HG02571 (cell line): ENCODE results near the gene ASAP2.

ENCODE experiments used
- ATAC-seq: cut with Tn5 transposase; IDR thresholded peaks from one replicate; pipeline ENCODE4 v1.9.1; 2021; ENCODE audit warnings: mild to moderate bottlenecking, moderate library complexity; ENCODE audit not compliant: unreplicated experiment

The ASAP2 gene

DNA sequence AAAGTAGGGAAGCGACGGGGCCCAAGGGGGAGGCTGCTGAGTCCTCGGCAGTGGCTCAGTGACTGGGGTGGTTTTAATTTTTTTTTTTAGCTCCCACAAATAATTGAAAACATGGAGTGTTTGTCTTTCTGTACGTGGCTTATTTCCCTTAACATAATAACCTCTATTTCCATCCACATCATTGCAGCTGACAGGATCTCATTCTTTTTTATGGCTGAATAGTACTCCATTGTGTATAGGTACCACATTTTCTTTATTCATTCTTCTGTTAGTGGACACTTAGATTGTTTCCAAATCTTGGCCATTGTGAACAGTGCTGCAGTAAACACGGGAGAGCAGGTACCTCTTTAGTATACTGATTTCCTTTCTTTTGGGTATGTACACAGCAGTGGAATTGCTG, 65.1 kb downstream of the ASAP2 start:
- no peak for ATAC-seq

DNA sequence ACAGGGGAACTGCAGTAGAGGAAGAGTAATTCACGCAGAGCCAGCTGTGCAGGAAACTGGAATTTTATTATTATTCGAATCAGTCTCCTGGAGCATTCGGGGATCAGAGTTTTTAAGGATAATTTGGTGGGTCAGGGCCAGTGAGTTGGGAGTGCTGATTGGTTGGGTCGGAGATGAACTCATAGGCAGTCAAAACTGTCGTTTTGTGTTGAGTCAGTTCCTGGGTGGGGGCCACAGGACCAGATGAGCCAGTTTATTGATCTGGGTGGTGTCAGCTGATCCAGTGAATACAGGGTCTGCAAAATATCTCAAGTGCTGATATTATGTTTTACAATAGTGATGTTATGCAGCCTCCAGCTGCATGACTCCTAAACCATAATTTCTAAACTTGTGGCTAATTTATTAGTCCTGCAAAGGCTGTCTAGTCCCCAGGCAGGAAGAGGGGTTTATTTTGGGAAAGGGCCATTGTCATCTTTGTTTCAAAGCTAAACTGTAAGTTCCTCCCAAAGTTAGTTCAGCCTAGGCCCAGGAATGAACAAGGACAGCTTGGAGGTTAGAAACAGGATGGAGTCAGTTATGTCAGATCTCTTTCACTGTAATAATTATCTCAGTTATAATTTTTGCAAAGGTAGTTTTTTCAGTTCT, 67.0 kb downstream of the ASAP2 start:
- ATAC-seq = no peak

DNA sequence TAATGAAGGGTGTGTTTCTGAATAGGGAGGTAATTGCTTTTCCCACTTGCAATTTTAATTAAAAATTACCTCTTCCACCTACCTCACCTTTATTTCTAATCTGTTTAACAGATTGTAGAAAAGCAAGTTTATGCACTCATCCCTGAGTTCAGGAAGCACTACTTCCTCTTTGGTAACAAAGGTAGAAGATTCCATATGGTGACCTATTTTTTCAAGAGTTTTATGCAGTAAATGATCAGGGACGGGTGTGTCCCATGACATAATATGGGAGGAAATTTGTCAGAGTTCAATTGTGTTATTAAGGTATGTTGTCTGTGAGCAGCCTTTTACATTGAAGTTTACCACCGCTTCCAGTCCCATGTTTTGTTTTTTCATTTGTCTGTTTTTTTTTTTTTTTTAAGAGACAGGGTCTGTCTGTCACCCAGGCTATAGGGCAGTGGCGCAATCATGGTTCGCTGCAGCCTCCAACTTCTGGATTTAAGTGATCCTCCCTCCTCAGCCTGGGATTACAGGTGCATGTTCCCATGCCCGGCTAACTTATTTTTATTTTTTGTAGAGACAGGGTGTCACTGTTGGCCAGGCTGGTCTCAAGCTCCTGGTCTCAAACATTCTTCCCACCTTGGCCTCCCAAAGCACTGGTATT, 68.2 kb downstream of the ASAP2 start:
- ATAC-seq = no peak

DNA sequence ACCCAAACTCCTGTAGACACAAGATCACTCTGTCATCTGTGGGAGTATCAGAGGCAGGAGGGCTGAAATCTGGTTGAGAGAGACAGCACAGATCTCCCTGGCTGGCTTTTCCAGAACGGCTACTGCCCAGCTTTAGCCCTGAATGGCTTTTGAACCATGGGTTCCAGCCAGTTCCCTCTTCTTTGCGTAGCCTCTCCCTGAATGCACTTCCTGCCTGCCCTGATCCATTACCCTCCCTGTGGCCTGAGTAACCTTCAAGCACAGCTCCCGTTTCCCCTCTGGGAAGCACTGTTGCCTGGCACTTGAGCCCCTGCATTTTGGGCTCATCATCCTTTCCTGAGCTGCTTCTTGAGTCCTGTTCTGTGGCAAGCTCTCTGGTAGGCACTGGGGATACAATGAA, 68.8 kb downstream of the ASAP2 start:
- ATAC-seq = no peak

DNA sequence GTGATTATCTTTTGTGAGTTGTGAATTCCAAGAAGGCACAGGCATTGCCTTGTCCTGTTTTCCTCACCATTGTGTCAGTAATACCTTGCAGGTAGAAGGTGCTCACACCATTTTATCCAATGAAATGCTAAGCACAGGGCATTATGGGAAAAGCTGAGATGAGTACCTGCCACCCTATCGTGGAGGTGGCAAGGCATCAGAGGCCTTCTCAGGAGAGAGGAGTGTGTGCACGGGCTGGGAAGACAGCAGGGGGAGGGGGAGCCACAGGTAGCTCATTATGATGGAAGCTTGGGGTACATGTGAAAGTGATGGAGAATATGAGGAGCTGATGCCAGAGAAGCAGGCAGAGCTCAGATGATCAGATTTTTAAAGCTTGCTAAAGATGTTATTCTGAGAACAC, 69.5 kb downstream of the ASAP2 start:
- ATAC-seq = no peak

DNA sequence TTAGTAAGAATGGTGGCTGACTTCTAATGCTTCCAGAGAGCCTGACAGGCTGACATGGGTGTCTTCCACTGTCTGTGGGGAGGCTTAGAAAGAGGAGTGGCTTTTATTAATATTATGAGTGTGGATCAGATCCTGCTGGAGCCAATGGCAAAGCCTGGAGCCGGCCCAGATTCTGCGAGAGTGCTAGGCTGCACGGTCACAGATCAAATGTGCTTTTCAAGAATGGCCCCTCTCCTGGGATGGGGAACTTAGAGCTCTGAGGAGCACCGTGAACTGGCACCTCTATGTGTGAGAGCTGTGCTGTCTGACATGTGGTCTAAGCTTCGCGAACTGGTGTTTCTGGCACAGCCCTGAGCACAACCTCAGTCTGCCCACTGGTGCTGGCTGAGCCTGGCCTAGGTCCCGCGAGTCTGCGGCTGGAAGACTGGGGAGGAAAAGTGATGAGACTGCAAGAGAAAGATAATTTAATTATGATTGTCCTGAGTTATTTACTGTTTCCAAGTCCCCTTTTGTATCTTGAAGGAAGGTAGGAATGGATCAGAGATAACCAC, 70.4 kb downstream of the ASAP2 start:
- ATAC-seq = no peak

DNA sequence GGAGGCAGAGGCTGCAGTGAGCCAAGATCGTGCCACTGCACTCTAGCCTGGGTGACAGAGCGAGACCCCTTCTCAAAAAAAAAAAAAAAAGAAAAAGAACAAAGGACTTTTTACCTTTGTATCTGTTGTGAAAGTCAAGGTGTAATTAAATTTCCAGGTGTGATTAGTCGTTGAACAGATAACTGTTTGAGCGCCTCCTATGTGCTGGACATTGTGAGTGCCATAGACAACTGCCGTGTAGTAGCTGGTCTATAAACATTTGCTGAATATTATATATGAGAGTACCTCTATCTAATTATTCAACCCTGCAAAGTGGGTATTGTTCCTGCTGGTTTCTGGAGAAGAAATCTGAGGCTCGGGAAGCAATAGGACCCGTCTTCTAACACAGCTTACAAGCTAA, 71.8 kb downstream of the ASAP2 start:
- ATAC-seq = no peak

DNA sequence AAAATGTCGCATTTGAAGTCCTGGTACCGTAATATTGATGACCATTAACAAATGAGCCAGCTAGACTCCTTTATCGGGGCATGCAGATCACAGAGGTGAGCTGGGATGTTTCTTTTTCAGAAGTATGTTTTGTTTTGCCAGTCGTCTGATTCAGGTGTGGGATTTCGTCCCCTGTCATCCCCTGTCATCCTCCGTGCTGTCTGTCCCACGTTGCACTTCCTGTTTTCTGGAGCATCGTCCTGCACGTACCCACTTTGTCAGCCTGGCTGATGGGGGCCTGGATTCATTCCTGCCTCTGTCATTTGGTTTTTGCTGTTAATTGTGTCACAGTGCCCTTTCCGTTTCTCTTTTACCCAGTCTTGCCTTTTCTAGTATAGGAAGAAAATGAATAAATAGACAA, 72.8 kb downstream of the ASAP2 start:
- ATAC-seq = no peak

DNA sequence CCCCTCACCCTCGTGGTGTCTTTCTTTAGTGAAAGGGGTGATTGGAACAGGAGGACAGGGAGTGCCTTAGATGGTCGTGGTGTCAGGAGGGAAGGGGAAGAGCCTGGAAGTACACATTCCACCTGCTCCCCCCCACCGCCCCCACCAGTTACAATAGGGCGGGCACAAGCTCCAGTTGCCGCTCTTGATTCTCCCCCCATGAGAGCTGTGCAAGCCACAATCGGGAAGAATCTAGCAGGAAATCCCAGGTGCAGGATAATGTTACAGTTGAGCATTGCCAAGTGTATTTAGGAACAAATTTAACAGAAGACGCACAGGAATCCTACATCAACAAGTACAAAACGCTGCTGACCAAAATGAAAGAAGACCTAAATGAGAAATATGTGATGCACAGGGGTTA, 73.6 kb downstream of the ASAP2 start:
- ATAC-seq = no peak

DNA sequence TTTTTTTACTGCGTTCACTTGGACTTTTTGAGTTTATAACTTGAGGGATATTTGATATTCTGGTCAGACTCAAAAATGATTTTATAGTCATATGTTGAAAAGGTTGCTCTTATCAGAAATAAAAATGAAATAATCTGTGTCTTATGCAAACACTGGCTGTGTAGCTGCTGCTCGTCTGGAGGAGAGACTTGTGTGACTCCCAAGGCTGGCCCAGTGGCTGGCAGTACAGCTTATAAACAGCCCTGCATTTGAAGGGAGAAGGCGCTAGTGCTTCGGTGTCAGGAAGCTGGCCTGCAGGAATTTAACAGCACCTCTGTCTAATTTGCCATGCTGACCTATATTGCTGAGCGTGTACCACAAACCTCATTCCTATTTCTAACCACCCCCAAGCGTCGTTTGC, 74.5 kb downstream of the ASAP2 start:
- no peak for ATAC-seq

DNA sequence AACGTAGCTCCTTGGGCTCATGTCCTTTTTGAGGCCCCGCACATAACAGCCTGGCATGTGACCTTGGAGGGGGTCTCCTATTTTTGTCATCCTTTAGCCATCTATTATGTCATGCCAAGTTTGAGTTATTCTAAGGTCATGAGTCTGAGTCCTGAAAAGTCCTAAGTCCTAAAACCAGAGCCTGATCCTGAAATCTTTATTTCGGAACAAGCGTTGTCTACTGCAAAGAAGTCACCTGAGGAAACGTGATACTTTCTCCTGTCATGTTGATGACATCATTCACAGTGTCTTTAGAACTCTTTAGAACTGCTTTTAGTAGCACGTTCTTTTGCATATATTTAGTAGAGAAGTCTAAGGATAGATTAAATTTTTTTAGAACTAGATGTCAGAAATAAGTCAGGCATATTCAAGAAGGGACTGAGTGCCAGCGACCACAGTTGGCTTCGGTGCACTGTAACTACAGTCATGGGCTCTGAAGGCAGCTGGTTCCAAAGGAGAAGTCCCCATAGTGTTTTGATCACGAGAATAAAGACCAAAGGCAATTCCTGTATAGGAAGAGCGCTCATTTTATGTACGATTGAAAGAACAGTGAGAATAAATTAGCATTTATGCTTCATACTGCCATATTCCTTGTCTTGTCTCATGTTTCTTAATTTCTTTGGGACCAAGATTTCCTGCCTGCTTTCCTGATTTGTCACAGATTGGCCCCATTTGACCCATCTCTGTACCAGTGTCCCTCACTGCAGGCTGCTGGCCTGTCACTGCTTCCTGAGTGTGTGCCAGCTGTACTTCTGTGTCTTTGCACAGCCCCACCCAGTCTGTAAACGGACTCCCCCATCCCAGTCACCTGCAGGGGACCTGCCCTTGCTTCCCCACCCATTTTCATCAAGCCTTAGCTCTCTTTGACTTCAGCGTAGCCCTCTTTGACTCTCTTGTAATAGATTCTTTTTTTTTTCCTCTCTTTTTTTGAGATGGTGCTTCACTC, 75.8 kb downstream of the ASAP2 start:
- ATAC-seq = no peak

DNA sequence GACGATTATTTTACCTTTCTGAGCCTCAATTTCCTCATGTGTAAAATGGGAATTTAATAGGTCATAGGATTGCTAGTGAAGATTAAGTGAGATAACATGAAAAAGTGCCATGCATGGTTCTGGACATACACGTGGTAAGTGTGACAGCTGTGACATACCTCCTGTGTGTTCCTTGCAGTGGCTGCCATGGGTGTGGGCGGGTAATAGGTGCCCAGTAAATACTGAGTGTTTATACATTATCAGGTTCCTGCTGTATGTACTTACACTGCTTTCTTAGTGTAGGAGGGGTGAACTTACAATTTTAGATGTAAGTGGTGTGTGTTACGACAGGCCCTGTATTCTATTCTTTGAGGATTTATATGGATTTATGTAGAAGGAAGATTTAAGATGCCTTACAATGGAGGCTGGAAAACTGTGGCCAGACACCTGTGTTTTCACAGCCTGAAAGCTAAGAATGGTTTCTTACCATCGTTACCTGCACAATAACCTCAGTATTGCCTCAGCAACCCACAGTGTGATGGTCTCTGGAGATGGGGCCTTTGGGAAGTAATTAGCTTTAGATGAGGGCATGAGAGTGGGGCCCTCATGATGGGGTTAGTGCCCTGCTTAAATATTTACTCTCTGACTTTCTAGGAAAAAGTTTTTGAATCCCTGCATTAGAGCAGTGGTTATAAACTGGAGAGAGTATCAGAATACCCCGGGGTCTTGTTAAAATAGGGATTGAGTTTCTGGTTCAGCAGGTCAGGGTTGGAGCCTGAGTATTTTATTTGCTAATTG, 78.1 kb downstream of the ASAP2 start:
- ATAC-seq = no peak

DNA sequence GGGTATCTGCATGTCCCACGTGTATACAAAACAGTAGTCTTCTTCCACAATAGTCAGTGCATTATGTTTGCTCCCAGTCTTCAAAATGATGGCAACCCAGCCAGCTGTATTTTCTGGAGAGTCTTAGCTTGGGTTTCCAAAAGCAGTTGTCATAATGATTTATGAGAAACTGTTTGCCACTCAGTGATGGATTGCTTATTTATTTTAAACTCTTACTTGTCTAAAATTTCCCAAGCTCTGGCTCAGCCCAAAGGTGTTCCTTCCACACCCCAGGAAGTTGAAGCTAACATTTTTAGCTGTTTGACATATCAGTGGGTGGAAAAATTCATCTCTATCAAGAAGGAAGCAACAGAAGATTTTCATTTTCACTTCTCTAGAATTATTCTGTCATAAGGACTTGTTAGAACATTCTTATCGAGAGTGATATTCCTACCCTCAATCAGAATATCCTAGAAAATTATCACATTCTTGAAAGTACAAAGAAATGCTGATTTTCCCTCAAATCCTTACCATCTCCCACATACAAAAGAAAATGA, 78.8 kb downstream of the ASAP2 start:
- ATAC-seq = no peak

DNA sequence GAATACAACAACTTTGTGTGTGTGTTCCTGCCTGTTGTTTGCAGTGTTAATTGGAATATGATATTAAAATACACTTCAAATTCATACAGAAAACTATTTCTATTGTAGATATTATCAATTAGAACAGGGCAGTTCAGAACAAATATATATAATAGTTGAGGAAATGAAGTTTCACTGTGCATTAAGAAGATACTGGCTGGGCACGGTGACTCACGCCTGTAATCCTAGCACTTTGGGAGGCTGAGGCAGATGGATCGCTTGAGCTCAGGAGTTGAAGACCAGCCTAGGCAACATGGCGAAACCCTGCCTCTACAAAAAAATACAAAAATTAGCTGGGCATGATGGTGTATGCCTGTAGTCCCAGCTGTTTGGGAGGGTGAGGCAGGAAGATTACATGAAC, 79.3 kb downstream of the ASAP2 start:
- ATAC-seq = no peak

DNA sequence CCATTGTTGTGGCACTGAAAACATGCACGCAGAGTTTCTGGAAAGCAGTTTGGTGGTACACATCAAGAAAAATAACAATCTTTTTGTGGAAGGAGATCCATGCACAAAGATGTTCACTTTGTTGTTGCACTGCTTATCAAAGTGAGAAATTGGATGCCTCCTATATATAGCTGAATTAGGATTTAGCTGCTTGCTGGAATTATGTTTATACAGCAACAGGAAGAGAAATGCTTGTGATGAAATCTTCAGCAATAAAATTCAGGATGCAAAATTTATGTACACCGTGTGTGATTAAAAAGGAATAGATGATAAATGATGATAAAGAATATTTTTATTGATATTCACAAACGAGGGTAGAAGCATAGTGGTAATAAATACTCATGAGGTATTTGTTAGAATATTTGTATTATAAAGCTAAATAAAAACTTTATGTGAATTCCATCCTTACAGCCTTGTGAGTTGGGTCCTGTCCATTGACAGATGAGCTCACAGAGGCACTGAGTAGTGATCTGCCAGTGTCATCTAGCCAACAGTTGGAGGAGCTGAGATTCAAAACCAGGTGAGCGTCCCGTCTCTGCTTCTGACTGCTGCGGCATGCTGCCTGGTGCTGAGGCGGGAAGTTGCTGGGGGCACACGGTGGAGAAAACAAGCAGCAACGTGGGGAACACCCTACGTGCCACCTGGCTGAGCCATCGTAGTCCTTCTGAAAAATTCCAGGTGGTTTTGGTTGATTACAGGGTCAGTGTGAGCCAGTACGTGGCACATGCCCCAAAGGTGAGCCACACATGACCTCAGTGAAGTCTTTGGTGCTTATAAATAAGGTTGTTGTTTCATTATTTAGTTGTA, 80.2 kb downstream of the ASAP2 start:
- ATAC-seq = no peak

DNA sequence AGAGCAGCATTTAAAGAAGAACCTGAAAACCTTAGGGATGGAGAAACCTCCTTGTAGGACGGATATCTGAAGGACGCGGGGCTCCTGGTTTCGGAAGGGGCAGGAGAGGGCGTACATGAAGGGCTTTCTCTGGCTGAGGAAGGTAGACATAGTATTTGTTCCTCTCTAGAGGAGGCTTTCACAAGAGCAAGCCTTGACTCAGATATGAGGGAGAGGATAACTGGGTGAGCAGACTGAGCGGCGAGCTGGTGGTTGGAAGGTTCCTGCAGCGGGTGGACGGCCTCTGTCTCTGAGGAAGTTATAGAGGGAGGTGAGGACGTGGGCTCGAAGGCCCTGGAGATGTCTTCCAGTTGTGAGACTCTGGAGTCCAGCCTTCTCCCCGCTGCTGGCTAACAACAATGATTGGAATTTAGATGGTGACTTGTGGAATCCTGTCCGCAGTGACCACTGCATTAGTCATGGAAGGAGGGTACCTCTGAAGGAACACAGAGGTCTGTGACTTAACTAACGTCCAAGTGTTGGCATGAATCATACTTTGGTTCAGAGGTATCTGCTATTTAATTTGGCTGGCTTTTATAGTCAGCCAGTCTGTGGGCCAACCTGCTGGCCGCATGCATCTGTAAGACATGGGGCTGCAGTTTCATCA, 80.9 kb downstream of the ASAP2 start:
- no peak for ATAC-seq

DNA sequence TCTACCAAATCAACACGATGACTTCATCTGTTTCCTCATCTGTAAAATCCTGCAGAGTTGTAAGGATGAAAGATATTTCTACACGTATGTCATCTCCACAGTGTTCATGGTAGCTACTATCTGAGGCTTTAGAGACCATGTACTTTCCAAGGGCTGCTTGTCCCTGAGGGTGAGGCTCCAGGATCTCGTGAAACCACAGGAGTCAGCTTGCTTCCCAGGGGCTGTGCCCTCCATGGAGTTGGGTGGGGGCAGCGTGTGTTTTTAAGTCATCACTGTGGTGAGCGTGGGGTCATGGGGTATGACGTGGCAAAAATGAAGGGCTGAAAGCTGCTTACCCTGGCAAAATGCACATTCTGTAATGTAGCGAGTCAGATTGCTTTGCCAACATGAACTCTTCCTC, 81.6 kb downstream of the ASAP2 start:
- no peak for ATAC-seq

DNA sequence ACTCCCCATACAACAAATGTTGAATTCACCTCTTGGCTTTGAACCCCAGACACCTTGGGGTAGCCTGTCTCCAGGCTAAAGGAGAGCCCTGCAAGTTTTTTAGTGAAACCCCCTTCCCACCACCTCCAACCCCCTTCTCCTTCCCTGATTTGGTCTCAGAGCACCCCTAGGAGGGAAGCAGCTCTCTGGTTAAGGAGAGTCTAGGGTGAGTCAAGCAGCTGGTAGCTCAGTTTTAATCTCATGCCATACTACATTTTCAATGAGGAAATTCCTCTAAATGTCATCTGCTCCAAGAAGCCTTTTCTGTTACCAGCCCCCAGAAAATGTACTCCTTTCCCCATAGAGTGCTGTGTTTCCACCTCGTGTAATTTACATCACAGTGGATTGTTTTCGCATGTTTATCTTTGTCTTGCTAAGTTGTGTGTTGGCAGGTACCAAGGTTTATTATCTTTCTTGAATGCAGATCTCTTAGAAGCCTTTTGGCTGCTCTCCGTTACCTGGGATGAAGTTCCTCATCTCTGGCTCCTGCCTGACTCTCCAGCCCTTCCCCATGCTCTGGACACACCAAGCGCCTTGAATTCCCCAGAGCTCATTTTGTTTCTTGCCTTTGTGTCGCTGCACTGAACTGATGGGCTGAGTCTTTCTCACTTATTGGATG, 82.2 kb downstream of the ASAP2 start:
- ATAC-seq = no peak

DNA sequence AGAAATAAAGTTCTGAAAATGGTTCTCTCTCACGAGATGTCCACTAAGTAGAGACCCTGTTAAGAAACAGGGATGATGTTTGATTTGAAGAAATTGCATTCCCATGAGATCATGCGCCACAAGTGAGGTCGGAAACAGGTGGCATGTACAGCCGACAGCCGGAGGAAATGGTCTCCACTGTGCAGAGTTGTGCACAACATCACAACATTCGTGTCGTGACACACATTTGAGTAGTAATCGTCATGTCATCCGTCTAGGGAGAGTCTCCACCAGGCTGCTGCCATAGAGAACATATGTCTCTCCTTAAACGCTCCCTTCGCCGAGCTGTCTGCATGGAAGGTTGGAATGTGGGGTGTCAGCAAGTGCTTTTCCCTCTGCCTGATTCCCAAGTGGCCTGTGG, 84.7 kb downstream of the ASAP2 start:
- no peak for ATAC-seq
